Body of pancreas (tissue), 4 donors: ENCODE measurements around the gene RSBN1L.

Experiments used
- POLR2A ChIP-seq, 3 donors: fragments of 450-650 bp; IDR thresholded peaks; one replicate each; pipeline ENCODE4 v1.6.1; 2016; ENCODE audit warnings: antibody characterized with exemption in 3 of 3, mild to moderate bottlenecking in 2 of 3
- TF ChIP-seq, protein P1 (sequence below), 7 experiments: fragments of 450-650 bp in 4 of 7; fragments of 200-600 bp in 3 of 7; sonication (generic) in 3 of 7; IDR thresholded peaks; one replicate each; pipeline ENCODE4 v1.5.1; 2016 to 2019; ENCODE audit warnings: antibody characterized with exemption in 7 of 7

- TF ChIP-seq, protein P1, sequence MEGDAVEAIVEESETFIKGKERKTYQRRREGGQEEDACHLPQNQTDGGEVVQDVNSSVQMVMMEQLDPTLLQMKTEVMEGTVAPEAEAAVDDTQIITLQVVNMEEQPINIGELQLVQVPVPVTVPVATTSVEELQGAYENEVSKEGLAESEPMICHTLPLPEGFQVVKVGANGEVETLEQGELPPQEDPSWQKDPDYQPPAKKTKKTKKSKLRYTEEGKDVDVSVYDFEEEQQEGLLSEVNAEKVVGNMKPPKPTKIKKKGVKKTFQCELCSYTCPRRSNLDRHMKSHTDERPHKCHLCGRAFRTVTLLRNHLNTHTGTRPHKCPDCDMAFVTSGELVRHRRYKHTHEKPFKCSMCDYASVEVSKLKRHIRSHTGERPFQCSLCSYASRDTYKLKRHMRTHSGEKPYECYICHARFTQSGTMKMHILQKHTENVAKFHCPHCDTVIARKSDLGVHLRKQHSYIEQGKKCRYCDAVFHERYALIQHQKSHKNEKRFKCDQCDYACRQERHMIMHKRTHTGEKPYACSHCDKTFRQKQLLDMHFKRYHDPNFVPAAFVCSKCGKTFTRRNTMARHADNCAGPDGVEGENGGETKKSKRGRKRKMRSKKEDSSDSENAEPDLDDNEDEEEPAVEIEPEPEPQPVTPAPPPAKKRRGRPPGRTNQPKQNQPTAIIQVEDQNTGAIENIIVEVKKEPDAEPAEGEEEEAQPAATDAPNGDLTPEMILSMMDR (IDR thresholded peaks at IDR 0.05): no peak
- TF ChIP-seq POLR2A (IDR thresholded peaks at IDR 0.05): no peak
Observed at GRCh38 chr7:77674878-77675277, 21.4 kb upstream of the RSBN1L start.
